Hematopoietic multipotent progenitor cell (in vitro differentiated cells): ENCODE results near the gene ARID1B. TPM values are rescaled to one million over a fixed set of nuclear protein-coding genes. Genes with fewer than 3 reads are reported as not detected.
"Not testable (repeated sequence)": the region's sequence is repeated elsewhere in the genome, so short reads cannot be mapped to it uniquely, and the experiment has no call there.

Experiments
- DNase-seq, 3 donors: peaks; one replicate each; pipeline ENCODE4 v3.0.0-alpha.2; 2011 to 2015; ENCODE audit warnings: low read depth in 2 of 3, low spot score in 2 of 3
- total RNA-seq: library from RNA; depleted of rRNA; stranded (reverse); fragments of >200 nt; gene quantifications from one replicate; pipeline ENCODE4 v1.2.3, GENCODE V29; 2012

The ARID1B gene
- total RNA-seq, 1 donor, result 107 TPM

- DNase-seq, result peak in 2 of 3 donors; percentile 16 to 29
Observed at GRCh38 chr6:156928126-156928525, 150.9 kb downstream of the ARID1B start.

GRCh38 chr6:156928972-156929371 lies 151.8 kb downstream of the ARID1B start:
- DNase-seq, result no peak

GRCh38 chr6:156931283-156931682 lies 154.1 kb downstream of the ARID1B start:
- no peak for DNase-seq

GRCh38 chr6:156933201-156934068 lies 156.3 kb downstream of the ARID1B start:
- peak in 2 of 3 donors; percentile 40 to 52 for DNase-seq

GRCh38 chr6:156934069-156934460 lies 156.9 kb downstream of the ARID1B start:
- no peak for DNase-seq

- no peak for DNase-seq
Observed at GRCh38 chr6:156935000-156935399, 157.8 kb downstream of the ARID1B start.

- DNase-seq, result no peak
Observed at GRCh38 chr6:156938143-156938542, 161.0 kb downstream of the ARID1B start.

- DNase-seq, result no peak
Observed at GRCh38 chr6:156940221-156940620, 163.0 kb downstream of the ARID1B start.

- no peak for DNase-seq
Observed at GRCh38 chr6:156942266-156942665, 165.1 kb downstream of the ARID1B start.

GRCh38 chr6:156943166-156943565 lies 166.0 kb downstream of the ARID1B start:
- no peak for DNase-seq

GRCh38 chr6:156943816-156944215 lies 166.6 kb downstream of the ARID1B start:
- no peak for DNase-seq

- DNase-seq, result no peak
Observed at GRCh38 chr6:156944412-156944811, 167.2 kb downstream of the ARID1B start.

GRCh38 chr6:156945789-156946172 lies 168.6 kb downstream of the ARID1B start:
- not testable (repeated sequence) for DNase-seq

- DNase-seq, result no peak
Observed at GRCh38 chr6:156946370-156946936, 169.3 kb downstream of the ARID1B start.

- no peak for DNase-seq
Observed at GRCh38 chr6:156948277-156948676, 171.1 kb downstream of the ARID1B start.

GRCh38 chr6:156948807-156949206 lies 171.6 kb downstream of the ARID1B start:
- no peak for DNase-seq

GRCh38 chr6:156949376-156949775 lies 172.2 kb downstream of the ARID1B start:
- no peak for DNase-seq

- no peak for DNase-seq
Observed at GRCh38 chr6:156950084-156950483, 172.9 kb downstream of the ARID1B start.

- DNase-seq, result peak in 1 of 3 donors; percentile 27
Observed at GRCh38 chr6:156950531-156950930, 173.4 kb downstream of the ARID1B start.

GRCh38 chr6:156952401-156952800 lies 175.2 kb downstream of the ARID1B start:
- DNase-seq, result no peak

GRCh38 chr6:156953127-156953478 lies 175.9 kb downstream of the ARID1B start:
- no peak for DNase-seq

- peak; percentile 31 to 69 (median 63) for DNase-seq
Observed at GRCh38 chr6:156953479-156954146, 176.4 kb downstream of the ARID1B start.
